GM12878 (cell line): Measurements from ENCODE around the gene GMCL1. TPM values are rescaled to one million over a fixed set of nuclear protein-coding genes. Genes with fewer than 3 reads are reported as not detected.

Experiments
- ATAC-seq: fragments of 200-7000 bp; cut with Tn5 transposase; 3 replicates; pipeline ENCODE4 v1.9.1; 2020; ENCODE audit warnings: mild to moderate bottlenecking, moderate library complexity
- BruUV-seq: library from RNA; stranded (reverse); fragments of 400-500 nt; replicated peaks from 2 replicates; lab custom pipeline; 2021; lab: Mats Ljungman, UMichigan
- CTCF ChIA-PET: fragments of 300-600 bp; sonication (Branson Sonifier 250); formaldehyde crosslinking; extraction: SDS; loops from one replicate; lab custom pipeline; 2021; ENCODE audit warnings: inconsistent platforms; lab: Yijun Ruan, JAX
- POLR2A ChIA-PET: fragments of 350-600 bp; formaldehyde crosslinking; extraction: SDS; loops from one replicate; lab custom pipeline; 2021; ENCODE audit warnings: inconsistent platforms; lab: Charles Lee
- RAD21 ChIA-PET: fragments of 300-600 bp; sonication (Branson Sonifier 250); formaldehyde crosslinking; loops from one replicate; lab custom pipeline; 2023; ENCODE audit warnings: antibody characterized with exemption; ENCODE audit not compliant: unreplicated experiment; lab: Charles Lee
- SMC1A ChIA-PET: fragments of 300-600 bp; sonication (Branson Sonifier 250); formaldehyde crosslinking; loops from one replicate; lab custom pipeline; 2023; ENCODE audit not compliant: unreplicated experiment, uncharacterized antibody; lab: Charles Lee
- DNase-seq: peaks from one replicate; pipeline ENCODE4 v3.0.0-alpha.2; 2011; ENCODE audit warnings: low read depth, low spot score
- FAIRE-seq: peaks from 3 replicates; lab custom pipeline; 2011; peaks lifted over from hg19 to GRCh38; lab: Jason Lieb, UNC
- H2AFZ ChIP-seq: 2 replicates; pipeline ENCODE4 v1.6.0; 2011; ENCODE audit warnings: low read depth, low read length, control low read depth; ENCODE audit not compliant: control insufficient read depth
- H3K27ac ChIP-seq: 2 replicates; pipeline ENCODE4 v1.5.1; 2011; ENCODE audit warnings: control low read depth; ENCODE audit not compliant: control insufficient read depth, insufficient read depth
- H3K27me3 ChIP-seq, 2 experiments: replicated peaks in 1 of 2; 2 replicates each; pipeline versions ENCODE4 v1.6.0 to v1.6.1; 2011; ENCODE audit warnings: low read length in 1 of 2; ENCODE audit not compliant: control insufficient read depth in 2 of 2, insufficient read depth in 2 of 2
- H3K36me3 ChIP-seq, 2 experiments: 2 replicates each; pipeline ENCODE4 v1.5.1; 2011; ENCODE audit warnings: low read length in 1 of 2; ENCODE audit not compliant: control insufficient read depth in 2 of 2, insufficient read depth in 2 of 2
- H3K4me1 ChIP-seq: 2 replicates; pipeline ENCODE4 v1.6.1; 2011; ENCODE audit warnings: mild to moderate bottlenecking, low read length, moderate library complexity, mixed read lengths; ENCODE audit not compliant: control insufficient read depth, insufficient read depth
- H3K4me2 ChIP-seq: 2 replicates; pipeline ENCODE4 v1.6.0; 2011; ENCODE audit warnings: control low read depth; ENCODE audit not compliant: control insufficient read depth, insufficient read depth
- H3K4me3 ChIP-seq: fragments of 200-600 bp; sonication (generic); 2 replicates; pipeline ENCODE4 v1.5.1; 2016
- H3K79me2 ChIP-seq: 2 replicates; pipeline ENCODE4 v1.6.0; 2011; ENCODE audit warnings: low read length; ENCODE audit not compliant: control insufficient read depth, insufficient read depth
- H3K9ac ChIP-seq: 2 replicates; pipeline ENCODE4 v1.8.0; 2011; ENCODE audit warnings: low read length, control low read depth, mixed read lengths; ENCODE audit not compliant: control insufficient read depth, insufficient read depth
- H3K9me3 ChIP-seq: replicated peaks from 3 replicates; pipeline ENCODE4 v1.5.1; 2011; ENCODE audit warnings: mild to moderate bottlenecking, low read length; ENCODE audit not compliant: control insufficient read depth, insufficient read depth
- H4K20me1 ChIP-seq: 2 replicates; pipeline ENCODE4 v1.6.0; 2011; ENCODE audit not compliant: control insufficient read depth, insufficient read depth
- EP300 ChIP-seq, 2 experiments: fragments of 150-350 bp in 1 of 2; IDR thresholded peaks; 2 replicates each; pipeline ENCODE4 v1.6.1; 2011 to 2012; ENCODE audit warnings: low read depth in 2 of 2, low read length in 2 of 2, borderline replicate concordance in 1 of 2, improper control_type of control experiment in 1 of 2, inconsistent platforms in 1 of 2; ENCODE audit not compliant: control insufficient read depth in 1 of 2
- KDM1A ChIP-seq: fragments of 200-600 bp; sonication (generic); IDR thresholded peaks from 2 replicates; pipeline ENCODE4 v1.6.1; 2016; ENCODE audit warnings: borderline replicate concordance
- MEF2A ChIP-seq: IDR thresholded peaks from 2 replicates; pipeline ENCODE4 v1.6.1; 2011; ENCODE audit warnings: low read depth, mild to moderate bottlenecking, low read length, moderate library complexity; ENCODE audit not compliant: insufficient read depth
- MTA3 ChIP-seq: IDR thresholded peaks from 2 replicates; pipeline ENCODE4 v1.6.1; 2012; ENCODE audit warnings: low read length, inconsistent platforms, borderline replicate concordance
- SUZ12 ChIP-seq: fragments of 200-600 bp; sonication (generic); IDR thresholded peaks from one replicate; pipeline ENCODE4 v1.6.1; 2018; ENCODE audit warnings: antibody characterized with exemption, mild to moderate bottlenecking; ENCODE audit not compliant: unreplicated experiment
- WGBS: methylation state at CpG from one replicate; pipeline ENCODE4 v1.1.6; 2016; ENCODE audit warnings: low lambda C conversion rate; ENCODE audit not compliant: insufficient replicate concordance, insufficient coverage; ENCODE audit errors: missing lambda C conversion rate; 5-methylcytosine and 5-hydroxymethylcytosine counted together
- in situ Hi-C: fragments of 300-500 bp; cut with MboI; formaldehyde crosslinking; loops from 9 replicates; pipeline ENCODE4 v1.14.3; 2018; ENCODE audit warnings: mixed read lengths
- intact Hi-C: fragments of 100-400 bp; cut with micrococcal nuclease; formaldehyde crosslinking; loops from one replicate; pipeline ENCODE4 v1.14.2; 2022; ENCODE audit not compliant: unreplicated experiment
- polyA plus RNA-seq, 11 experiments: library from polyadenylated mRNA; depleted of rRNA in 4 of 11; unstranded in 6 of 11; stranded (reverse) in 5 of 11; fragments of >200 nt; fragmentation: Nextera tagmentation in 4 of 11; fragmentation: Illumina TruSeq in 1 of 11; extraction: Ambion mirVana in 4 of 11; extraction: Trizol in 1 of 11; gene quantifications; 1 replicate in 1 of 11; 2 replicates in 10 of 11; pipeline versions ENCODE4 v1.2.1 to v1.2.3, GENCODE V29; 2011 to 2016; ENCODE audit warnings: inconsistent platforms in 2 of 11, missing spikeins in 2 of 11, low read depth in 1 of 11
- total RNA-seq, 4 experiments: library from RNA; depleted of rRNA in 3 of 4; stranded (reverse); fragments of >200 nt in 3 of 4; fragmentation: Illumina TruSeq in 1 of 4; extraction: Trizol in 1 of 4; gene quantifications; 2 replicates each; pipeline versions ENCODE4 v1.2.1 to v1.2.3, GENCODE V29; 2013 to 2021
- TF ChIP-seq, protein P1 (sequence below): fragments of 450-650 bp; formaldehyde crosslinking; IDR thresholded peaks from 2 replicates; pipeline ENCODE4 v1.4.0; 2022; ENCODE audit warnings: mild to moderate bottlenecking, moderate library complexity

GMCL1 gene
- total and polyA plus RNA-seq, 10 of the 15 experiments (the other 5 are each of a cell fraction or from before 2014, with no cell fraction given) = 3.7 to 21.4 (median 12.3) TPM

DNA sequence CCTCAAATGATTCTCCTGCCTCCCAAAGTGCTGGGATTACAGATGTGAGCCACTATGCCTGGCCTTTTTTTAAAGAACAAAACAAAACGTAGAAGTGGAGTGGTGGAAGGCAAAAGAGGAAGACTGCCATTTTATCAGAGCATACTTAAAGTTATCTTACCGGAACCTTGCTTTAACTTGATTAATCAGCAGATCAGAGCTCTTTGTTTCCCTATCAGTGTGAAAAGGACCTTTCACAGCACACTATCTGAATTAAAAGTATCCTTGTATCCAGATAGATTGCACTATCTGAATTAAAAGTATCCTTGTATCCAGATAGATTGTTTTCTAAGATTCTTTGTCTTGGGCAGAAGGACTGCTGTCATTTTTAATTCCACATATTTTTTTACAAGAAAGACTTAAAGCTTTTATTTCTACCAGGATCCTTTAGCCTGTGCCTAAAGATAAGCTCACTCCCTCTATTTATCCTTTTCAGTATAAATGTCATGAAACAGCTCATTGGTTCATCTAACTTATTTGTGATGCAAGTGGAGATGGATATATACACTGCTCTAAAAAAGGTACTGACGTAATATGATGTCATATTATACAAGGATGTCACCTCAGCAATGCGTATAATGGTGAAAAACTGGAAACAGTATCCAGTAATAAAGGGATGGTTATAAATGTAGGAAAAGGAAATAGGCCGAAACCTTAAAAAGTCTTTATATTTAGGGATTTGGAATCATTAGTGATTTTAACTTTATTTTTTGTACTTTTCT is 17.8 kb downstream of the GMCL1 start:
- in situ Hi-C loops = no loop called here
- H3K4me2 ChIP-seq = no peak overlapping the region
- no peaks in the 10 kb centered on the region for H3K79me2 ChIP-seq
- H3K27me3 ChIP-seq = no peaks in the 10 kb centered on the region
- ChIA-PET POLR2A (no interaction called here), CTCF (interaction anchor here (0.6 to 2.1 kb wide), 3 partner anchors 16 to 123 kb away, joined by 3 to 7 read pairs (median 5); no protein-coding TSS in a partner anchor), RAD21 (interaction anchor here (1.3 to 1.7 kb wide), 2 partner anchors 31 to 122 kb away, joined by 5 read pairs; no protein-coding TSS in a partner anchor), SMC1A (interaction anchor here (0.6 to 4.4 kb wide), 6 partner anchors 11 to 197 kb away, joined by 3 to 13 read pairs (median 3); no protein-coding TSS in a partner anchor)
- intact Hi-C loops = no loop called here
- no peak for TF ChIP-seq EP300 (IDR thresholded peaks at IDR 0.05; ENCODE audit: borderline replicate concordance in 1 of 2, control insufficient read depth in 1 of 2, low read depth in 2 of 2, low read length in 2 of 2)
- TF ChIP-seq SUZ12 = no peak
- TF ChIP-seq, protein P1, sequence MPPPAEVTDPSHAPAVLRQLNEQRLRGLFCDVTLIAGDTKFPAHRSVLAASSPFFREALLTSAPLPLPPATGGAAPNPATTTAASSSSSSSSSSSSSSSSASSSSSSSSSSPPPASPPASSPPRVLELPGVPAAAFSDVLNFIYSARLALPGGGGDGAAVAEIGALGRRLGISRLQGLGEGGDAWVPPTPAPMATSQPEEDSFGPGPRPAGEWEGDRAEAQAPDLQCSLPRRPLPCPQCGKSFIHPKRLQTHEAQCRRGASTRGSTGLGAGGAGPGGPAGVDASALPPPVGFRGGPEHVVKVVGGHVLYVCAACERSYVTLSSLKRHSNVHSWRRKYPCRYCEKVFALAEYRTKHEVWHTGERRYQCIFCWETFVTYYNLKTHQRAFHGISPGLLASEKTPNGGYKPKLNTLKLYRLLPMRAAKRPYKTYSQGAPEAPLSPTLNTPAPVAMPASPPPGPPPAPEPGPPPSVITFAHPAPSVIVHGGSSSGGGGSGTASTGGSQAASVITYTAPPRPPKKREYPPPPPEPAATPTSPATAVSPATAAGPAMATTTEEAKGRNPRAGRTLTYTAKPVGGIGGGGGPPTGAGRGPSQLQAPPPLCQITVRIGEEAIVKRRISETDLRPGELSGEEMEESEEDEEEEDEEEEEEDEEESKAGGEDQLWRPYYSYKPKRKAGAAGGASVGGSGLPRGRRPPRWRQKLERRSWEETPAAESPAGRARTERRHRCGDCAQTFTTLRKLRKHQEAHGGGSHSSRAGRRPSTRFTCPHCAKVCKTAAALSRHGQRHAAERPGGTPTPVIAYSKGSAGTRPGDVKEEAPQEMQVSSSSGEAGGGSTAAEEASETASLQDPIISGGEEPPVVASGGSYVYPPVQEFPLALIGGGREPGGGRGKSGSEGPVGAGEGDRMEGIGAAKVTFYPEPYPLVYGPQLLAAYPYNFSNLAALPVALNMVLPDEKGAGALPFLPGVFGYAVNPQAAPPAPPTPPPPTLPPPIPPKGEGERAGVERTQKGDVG (CRISPR knock-in tag) = no peak
- no peak for TF ChIP-seq KDM1A
- TF ChIP-seq MEF2A = no peak
- TF ChIP-seq MTA3 = no peak
- peaks cover 2 to 23% of the 10 kb centered on the region in 2 experiments for H3K36me3 ChIP-seq
- H3K4me1 ChIP-seq = no peaks in the 10 kb centered on the region
- no peak overlapping the region for H3K4me3 ChIP-seq
- FAIRE-seq = no peak
- no peak overlapping the region for H2AFZ ChIP-seq
- no peak for DNase-seq
- H3K9ac ChIP-seq = no peak overlapping the region
- no peaks in the 10 kb centered on the region for H4K20me1 ChIP-seq
- H3K27ac ChIP-seq = no peak overlapping the region
- H3K9me3 ChIP-seq = no peaks in the 10 kb centered on the region
- 93% methylated on average over 5 of the region's 5 CpGs for WGBS
- ATAC-seq = no peak
- no TSS peak for BruUV-seq
